HepG2 (cell line): ENCODE measurements around the gene CXADR. TPM values are rescaled to one million over a fixed set of nuclear protein-coding genes. Genes with fewer than 3 reads are reported as not detected.
A peak's percentile ranks its signal among the peaks of the same experiment; 100 is the strongest.

ENCODE experiments used
- GABPA ChIP-seq, 2 experiments: IDR thresholded peaks; 2 replicates each; pipeline ENCODE4 v1.6.1; 2011 to 2016; ENCODE audit warnings: low read depth in 2 of 2, low read length in 1 of 2, missing biosample characterization in 1 of 2, missing genetic modification characterization in 1 of 2
- GATAD2A ChIP-seq: IDR thresholded peaks from 2 replicates; pipeline ENCODE4 v1.6.1; 2016
- IKZF1 ChIP-seq: fragments of 450-650 bp; IDR thresholded peaks from 2 replicates; pipeline ENCODE4 v1.7.1; 2016
- IRX3 ChIP-seq: sonication (generic); formaldehyde crosslinking; IDR thresholded peaks from 2 replicates; pipeline ENCODE4 v1.8.1; 2023; ENCODE audit warnings: mild to moderate bottlenecking, low read depth, missing genetic modification reagents, borderline replicate concordance
- KAT8 ChIP-seq: IDR thresholded peaks from 2 replicates; pipeline ENCODE4 v1.6.1; 2016; ENCODE audit warnings: missing genetic modification reagents, missing compliant biosample characterization
- KLF9 ChIP-seq: IDR thresholded peaks from 2 replicates; pipeline ENCODE4 v1.6.1; 2016; ENCODE audit warnings: low read depth
- NCOA2 ChIP-seq: sonication (generic); formaldehyde crosslinking; IDR thresholded peaks from 2 replicates; pipeline ENCODE4 v1.8.0; 2022; ENCODE audit warnings: inconsistent platforms
- SP5 ChIP-seq: IDR thresholded peaks from 2 replicates; pipeline ENCODE4 v1.6.1; 2016; ENCODE audit warnings: low read depth, borderline replicate concordance
- SRY ChIP-seq: sonication (generic); formaldehyde crosslinking; IDR thresholded peaks from 2 replicates; pipeline ENCODE4 v1.8.0; 2022; ENCODE audit warnings: mild to moderate bottlenecking, missing genetic modification reagents
- SSRP1 ChIP-seq: IDR thresholded peaks from 2 replicates; pipeline ENCODE4 v1.6.1; 2016; ENCODE audit warnings: control low read depth
- TOPORS ChIP-seq: sonication (generic); formaldehyde crosslinking; IDR thresholded peaks from 2 replicates; pipeline ENCODE4 v1.8.0; 2023; ENCODE audit warnings: mild to moderate bottlenecking, missing genetic modification reagents
- ZNF205 ChIP-seq: IDR thresholded peaks from 2 replicates; pipeline ENCODE4 v1.6.1; 2018; ENCODE audit warnings: missing biosample characterization, missing genetic modification reagents
- ZNF350 ChIP-seq: sonication (generic); formaldehyde crosslinking; IDR thresholded peaks from 2 replicates; pipeline ENCODE4 v1.4.0; 2020; ENCODE audit warnings: mild to moderate bottlenecking, low read depth, missing genetic modification reagents, borderline replicate concordance
- ZNF703 ChIP-seq: sonication (generic); formaldehyde crosslinking; IDR thresholded peaks from 2 replicates; pipeline ENCODE4 v1.5.1; 2020; ENCODE audit warnings: missing genetic modification reagents, mild to moderate bottlenecking, moderate library complexity, borderline replicate concordance
- ZNF782 ChIP-seq: sonication (generic); formaldehyde crosslinking; IDR thresholded peaks from 2 replicates; pipeline ENCODE4 v1.4.0; 2020; ENCODE audit warnings: missing genetic modification reagents, mild to moderate bottlenecking, borderline replicate concordance
- ZSCAN31 ChIP-seq: sonication (generic); formaldehyde crosslinking; IDR thresholded peaks from 2 replicates; pipeline ENCODE4 v1.5.0; 2020; ENCODE audit warnings: low read depth, mild to moderate bottlenecking, missing genetic modification reagents
- ZSCAN9 ChIP-seq: IDR thresholded peaks from 2 replicates; pipeline ENCODE4 v1.6.1; 2016; ENCODE audit warnings: borderline replicate concordance
- polyA plus RNA-seq, 8 experiments: library from polyadenylated mRNA; depleted of rRNA in 3 of 8; stranded (reverse) in 7 of 8; unstranded in 1 of 8; fragments of >200 nt; fragmentation: Illumina TruSeq in 4 of 8; extraction: Trizol in 4 of 8; gene quantifications; 2 replicates each; pipeline versions ENCODE4 v1.2.1 to v1.2.3, GENCODE V29; 2011 to 2016; ENCODE audit warnings: low read depth in 4 of 8, missing spikeins in 1 of 8, mixed read lengths in 1 of 8; ENCODE audit not compliant: insufficient read depth in 1 of 8
- total RNA-seq, 5 experiments: library from RNA; depleted of rRNA; stranded (reverse); fragments of >200 nt; fragmentation: Illumina TruSeq; extraction: Trizol; gene quantifications; 2 replicates each; pipeline ENCODE4 v1.2.3, GENCODE V29; 2016; ENCODE audit warnings: low read depth in 1 of 5
- TF ChIP-seq, protein P1 (sequence below): sonication (generic); formaldehyde crosslinking; IDR thresholded peaks from 2 replicates; pipeline ENCODE4 v1.4.0; 2020; ENCODE audit warnings: low read depth, mild to moderate bottlenecking, missing genetic modification reagents
- TF ChIP-seq, protein P2 (sequence below): IDR thresholded peaks from 2 replicates; pipeline ENCODE4 v1.6.1; 2016; ENCODE audit warnings: low read depth, borderline replicate concordance
- TF ChIP-seq, protein P3 (sequence below): sonication (generic); formaldehyde crosslinking; IDR thresholded peaks from 2 replicates; pipeline ENCODE4 v1.5.1; 2020; ENCODE audit warnings: missing genetic modification reagents, mild to moderate bottlenecking, borderline replicate concordance
- TF ChIP-seq, protein P4 (sequence below): fragments of 450-650 bp; IDR thresholded peaks from 2 replicates; pipeline ENCODE4 v1.6.1; 2017
- TF ChIP-seq, protein P5 (sequence below): sonication (generic); formaldehyde crosslinking; IDR thresholded peaks from 2 replicates; pipeline ENCODE4 v1.9.0; 2021; ENCODE audit warnings: missing genetic modification reagents, borderline replicate concordance

CXADR gene
- total and polyA plus RNA-seq, 2 of the 13 experiments (the other 11 are each of a cell fraction or from before 2014, with no cell fraction given), result 86.8 to 110 TPM

DNA sequence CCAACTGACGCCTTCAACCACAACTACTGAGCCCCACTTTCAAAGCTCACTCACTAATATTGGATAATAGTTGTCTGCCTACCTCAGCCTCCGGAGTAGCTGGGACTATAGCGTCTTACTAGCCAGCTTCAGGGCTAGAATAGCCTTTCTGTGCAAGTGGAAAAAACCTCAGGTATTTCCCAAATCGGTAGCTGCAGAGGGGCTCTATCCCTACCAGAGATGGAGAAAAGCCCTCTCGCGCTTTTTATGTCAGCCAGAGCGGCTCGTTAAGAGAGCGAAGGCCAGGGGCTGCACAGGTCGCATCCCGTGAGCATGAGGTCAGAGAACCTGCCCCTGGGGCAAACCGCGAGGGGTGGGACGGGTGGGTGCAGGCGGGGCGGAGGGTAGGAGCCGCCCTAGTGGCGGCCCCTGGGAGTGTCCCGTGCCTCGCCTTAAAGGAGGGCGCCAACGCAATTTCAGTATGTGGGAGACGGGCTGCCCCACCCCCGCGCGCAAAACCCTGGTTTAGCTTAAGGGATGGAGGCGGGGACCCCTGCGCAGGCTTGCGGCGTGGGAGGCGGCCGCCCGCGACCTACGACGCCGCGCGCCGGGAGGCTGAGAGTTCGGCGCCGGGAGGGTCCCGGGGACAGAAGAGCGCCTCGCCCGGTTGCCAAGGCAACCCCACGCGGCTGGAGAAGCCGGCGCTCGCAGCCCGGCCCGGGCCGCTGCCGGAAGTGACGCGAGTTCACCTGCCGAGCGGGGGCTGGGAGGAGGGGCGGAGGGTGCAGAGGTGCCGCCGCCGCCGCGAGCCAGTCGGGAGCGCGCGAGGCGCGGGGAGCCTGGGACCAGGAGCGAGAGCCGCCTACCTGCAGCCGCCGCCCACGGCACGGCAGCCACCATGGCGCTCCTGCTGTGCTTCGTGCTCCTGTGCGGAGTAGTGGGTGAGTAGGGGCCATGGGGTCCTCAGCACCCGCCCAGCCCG, at the start of gene CXADR (continued):
- no peak; the same call in 1 of the 2 replicates for TF ChIP-seq KAT8 (CRISPR knock-in tag)
- peak; percentile 38; the same call in 1 of the 2 replicates for TF ChIP-seq ZSCAN31 (CRISPR knock-in tag)
- TF ChIP-seq SP5, result peak; percentile 57; the same call in 1 of the 2 replicates
- 0 out of 2 replicates have a peak, but pooled peaks have one; percentile 26 for TF ChIP-seq ZNF782
- TF ChIP-seq SRY (CRISPR knock-in tag), result no peak
- TF ChIP-seq IKZF1, result no peak
- peak; percentile 77 for TF ChIP-seq ZNF350 (CRISPR knock-in tag)
- TF ChIP-seq, protein P1, sequence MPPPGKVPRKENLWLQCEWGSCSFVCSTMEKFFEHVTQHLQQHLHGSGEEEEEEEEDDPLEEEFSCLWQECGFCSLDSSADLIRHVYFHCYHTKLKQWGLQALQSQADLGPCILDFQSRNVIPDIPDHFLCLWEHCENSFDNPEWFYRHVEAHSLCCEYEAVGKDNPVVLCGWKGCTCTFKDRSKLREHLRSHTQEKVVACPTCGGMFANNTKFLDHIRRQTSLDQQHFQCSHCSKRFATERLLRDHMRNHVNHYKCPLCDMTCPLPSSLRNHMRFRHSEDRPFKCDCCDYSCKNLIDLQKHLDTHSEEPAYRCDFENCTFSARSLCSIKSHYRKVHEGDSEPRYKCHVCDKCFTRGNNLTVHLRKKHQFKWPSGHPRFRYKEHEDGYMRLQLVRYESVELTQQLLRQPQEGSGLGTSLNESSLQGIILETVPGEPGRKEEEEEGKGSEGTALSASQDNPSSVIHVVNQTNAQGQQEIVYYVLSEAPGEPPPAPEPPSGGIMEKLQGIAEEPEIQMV, result 0 out of 2 replicates have a peak, but pooled peaks have one; percentile 40
- TF ChIP-seq GATAD2A (CRISPR knock-in tag), result peak; percentile 31
- peak; percentile 12; the same call in 1 of the 2 replicates for TF ChIP-seq NCOA2 (CRISPR knock-in tag)
- TF ChIP-seq ZNF205 (CRISPR knock-in tag), result 0 out of 2 replicates have a peak, but pooled peaks have one; percentile 30
- TF ChIP-seq ZSCAN9, result peak; percentile 58; the same call in 1 of the 2 replicates
- TF ChIP-seq SSRP1 (CRISPR knock-in tag), result no peak
- TF ChIP-seq GABPA (IDR thresholded peaks at IDR 0.05; ENCODE audit: low read depth, low read length), result peak; percentile 70
- peak; percentile 82 for TF ChIP-seq GABPA (CRISPR knock-in tag; IDR thresholded peaks at IDR 0.05; ENCODE audit: low read depth)
- TF ChIP-seq, protein P2, sequence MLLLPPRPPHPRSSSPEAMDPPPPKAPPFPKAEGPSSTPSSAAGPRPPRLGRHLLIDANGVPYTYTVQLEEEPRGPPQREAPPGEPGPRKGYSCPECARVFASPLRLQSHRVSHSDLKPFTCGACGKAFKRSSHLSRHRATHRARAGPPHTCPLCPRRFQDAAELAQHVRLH, result 0 out of 2 replicates have a peak, but pooled peaks have one; percentile 55
- no peak for TF ChIP-seq TOPORS (CRISPR knock-in tag)
- no peak for TF ChIP-seq KLF9
- TF ChIP-seq, protein P3, sequence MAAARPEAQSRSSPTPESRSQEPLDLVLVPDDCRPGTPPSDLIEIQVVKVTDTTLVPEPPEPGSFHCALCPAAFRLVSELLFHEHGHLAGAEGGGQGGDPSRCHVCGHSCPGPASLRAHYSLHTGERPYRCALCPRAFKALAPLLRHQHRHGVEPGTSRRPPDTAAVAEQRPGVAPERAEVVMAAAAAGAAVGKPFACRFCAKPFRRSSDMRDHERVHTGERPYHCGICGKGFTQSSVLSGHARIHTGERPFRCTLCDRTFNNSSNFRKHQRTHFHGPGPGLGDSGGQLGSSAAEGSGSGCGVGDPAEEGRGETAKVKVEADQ (CRISPR knock-in tag), result no peak; the same call in 1 of the 2 replicates
- TF ChIP-seq ZNF703, result no peak
- TF ChIP-seq, protein P4, sequence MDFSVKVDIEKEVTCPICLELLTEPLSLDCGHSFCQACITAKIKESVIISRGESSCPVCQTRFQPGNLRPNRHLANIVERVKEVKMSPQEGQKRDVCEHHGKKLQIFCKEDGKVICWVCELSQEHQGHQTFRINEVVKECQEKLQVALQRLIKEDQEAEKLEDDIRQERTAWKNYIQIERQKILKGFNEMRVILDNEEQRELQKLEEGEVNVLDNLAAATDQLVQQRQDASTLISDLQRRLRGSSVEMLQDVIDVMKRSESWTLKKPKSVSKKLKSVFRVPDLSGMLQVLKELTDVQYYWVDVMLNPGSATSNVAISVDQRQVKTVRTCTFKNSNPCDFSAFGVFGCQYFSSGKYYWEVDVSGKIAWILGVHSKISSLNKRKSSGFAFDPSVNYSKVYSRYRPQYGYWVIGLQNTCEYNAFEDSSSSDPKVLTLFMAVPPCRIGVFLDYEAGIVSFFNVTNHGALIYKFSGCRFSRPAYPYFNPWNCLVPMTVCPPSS, result no peak
- TF ChIP-seq, protein P5, sequence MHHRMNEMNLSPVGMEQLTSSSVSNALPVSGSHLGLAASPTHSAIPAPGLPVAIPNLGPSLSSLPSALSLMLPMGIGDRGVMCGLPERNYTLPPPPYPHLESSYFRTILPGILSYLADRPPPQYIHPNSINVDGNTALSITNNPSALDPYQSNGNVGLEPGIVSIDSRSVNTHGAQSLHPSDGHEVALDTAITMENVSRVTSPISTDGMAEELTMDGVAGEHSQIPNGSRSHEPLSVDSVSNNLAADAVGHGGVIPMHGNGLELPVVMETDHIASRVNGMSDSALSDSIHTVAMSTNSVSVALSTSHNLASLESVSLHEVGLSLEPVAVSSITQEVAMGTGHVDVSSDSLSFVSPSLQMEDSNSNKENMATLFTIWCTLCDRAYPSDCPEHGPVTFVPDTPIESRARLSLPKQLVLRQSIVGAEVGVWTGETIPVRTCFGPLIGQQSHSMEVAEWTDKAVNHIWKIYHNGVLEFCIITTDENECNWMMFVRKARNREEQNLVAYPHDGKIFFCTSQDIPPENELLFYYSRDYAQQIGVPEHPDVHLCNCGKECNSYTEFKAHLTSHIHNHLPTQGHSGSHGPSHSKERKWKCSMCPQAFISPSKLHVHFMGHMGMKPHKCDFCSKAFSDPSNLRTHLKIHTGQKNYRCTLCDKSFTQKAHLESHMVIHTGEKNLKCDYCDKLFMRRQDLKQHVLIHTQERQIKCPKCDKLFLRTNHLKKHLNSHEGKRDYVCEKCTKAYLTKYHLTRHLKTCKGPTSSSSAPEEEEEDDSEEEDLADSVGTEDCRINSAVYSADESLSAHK (CRISPR knock-in tag), result no peak
- TF ChIP-seq IRX3 (CRISPR knock-in tag), result 0 out of 2 replicates have a peak, but pooled peaks have one; percentile 62
